Testis (tissue), 2 donors: ENCODE data around the gene CCDC201.

Experiments used
- POLR2A ChIP-seq: fragments of 450-650 bp; IDR thresholded peaks from one replicate; pipeline ENCODE4 v1.6.1; 2017; ENCODE audit warnings: antibody characterized with exemption, mild to moderate bottlenecking, moderate library complexity
- TF ChIP-seq, protein P1 (sequence below), 3 experiments: fragments of 450-650 bp in 2 of 3; fragments of 200-600 bp in 1 of 3; sonication (generic) in 1 of 3; IDR thresholded peaks; one replicate each; pipeline ENCODE4 v1.5.1; 2016 to 2019; ENCODE audit warnings: antibody characterized with exemption in 3 of 3, mild to moderate bottlenecking in 2 of 3, moderate library complexity in 1 of 3

DNA sequence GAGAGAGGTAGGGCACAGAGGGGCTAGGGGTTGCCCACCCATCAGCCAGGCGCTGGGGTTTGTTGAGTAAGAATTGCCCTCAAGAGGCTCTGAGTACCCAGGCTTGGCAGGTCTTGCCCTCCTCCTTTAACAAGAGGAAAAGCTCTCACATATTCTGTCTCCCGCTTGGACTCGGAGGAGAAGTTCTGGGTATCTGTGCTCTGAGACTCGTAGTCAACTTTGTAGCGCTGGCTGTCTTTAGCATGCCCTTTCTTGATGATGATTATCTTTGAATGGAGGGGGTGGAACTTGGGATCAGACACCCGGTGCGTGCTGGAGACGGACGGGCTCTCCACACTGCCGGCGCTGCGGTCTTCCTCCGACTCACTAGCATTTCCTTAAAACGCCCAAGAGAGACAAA lies 44.2 kb upstream of the CCDC201 start:
- TF ChIP-seq, protein P1, sequence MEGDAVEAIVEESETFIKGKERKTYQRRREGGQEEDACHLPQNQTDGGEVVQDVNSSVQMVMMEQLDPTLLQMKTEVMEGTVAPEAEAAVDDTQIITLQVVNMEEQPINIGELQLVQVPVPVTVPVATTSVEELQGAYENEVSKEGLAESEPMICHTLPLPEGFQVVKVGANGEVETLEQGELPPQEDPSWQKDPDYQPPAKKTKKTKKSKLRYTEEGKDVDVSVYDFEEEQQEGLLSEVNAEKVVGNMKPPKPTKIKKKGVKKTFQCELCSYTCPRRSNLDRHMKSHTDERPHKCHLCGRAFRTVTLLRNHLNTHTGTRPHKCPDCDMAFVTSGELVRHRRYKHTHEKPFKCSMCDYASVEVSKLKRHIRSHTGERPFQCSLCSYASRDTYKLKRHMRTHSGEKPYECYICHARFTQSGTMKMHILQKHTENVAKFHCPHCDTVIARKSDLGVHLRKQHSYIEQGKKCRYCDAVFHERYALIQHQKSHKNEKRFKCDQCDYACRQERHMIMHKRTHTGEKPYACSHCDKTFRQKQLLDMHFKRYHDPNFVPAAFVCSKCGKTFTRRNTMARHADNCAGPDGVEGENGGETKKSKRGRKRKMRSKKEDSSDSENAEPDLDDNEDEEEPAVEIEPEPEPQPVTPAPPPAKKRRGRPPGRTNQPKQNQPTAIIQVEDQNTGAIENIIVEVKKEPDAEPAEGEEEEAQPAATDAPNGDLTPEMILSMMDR (IDR thresholded peaks at IDR 0.05), result no peak
- no peak for TF ChIP-seq POLR2A
